ENCODE results near the gene SNAPC4.
A peak's percentile ranks its signal among the peaks of the same experiment; 100 is the strongest.

The SNAPC4 gene

DNA sequence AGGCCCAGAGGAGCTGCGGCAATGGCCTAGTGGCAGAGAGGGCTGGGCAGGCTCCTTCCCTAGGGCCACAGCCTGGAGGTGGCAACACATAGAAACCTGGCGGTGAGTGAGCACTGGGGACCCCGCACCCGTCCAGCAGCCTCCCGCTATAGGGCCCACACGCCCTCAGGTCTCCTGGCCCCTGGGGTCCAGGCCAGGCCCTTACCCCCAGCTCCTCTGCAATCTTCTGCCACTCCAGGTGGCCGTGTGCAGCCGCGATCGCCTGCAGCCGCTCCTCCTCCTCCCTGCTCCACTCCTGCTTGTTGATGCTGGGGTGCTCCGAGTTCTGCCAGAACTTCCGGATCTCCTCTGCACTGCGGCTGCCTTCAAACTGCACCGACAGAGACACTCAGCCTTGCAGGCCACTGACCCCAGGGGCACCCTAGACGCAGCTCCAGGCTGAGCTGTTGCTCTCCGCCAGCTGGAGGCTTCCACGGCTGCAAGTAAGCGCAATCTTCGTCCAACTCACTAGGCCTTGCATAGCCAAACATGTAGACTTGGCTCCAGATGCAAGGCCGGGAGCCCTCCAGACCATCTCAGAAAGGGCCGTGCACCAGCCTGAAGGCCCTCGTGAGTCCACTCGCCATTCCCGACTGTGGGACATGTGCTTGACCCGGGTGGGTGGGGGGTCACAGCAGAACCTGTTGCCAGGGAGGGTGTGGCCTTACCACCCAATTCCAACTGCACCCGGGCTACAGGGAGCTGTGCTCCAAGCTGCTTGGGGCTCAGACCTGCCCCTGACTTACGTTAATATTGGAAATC, 8.0 kb downstream of the SNAPC4 start:
- DNase-seq: no peak

DNA sequence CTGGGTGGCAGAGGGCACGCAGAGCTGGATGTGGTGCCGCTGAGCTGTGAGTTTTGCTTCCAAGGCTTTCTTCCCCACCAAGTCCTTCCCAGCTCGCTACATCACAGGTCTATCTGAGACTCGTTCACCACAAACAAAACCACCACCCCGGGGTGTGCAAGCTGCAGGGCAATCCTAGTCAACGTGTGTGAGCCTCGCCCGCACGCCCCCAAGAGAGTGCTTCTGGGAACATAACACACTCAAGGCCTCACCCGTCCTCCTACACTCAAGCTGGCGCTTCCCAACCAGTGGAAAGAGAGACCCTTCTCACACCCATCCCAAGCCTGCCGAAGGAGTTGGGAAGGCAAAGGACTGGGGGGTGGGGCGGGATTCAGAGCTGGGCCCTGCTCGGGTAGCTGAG, 10.6 kb downstream of the SNAPC4 start:
- DNase-seq: no peak

DNA sequence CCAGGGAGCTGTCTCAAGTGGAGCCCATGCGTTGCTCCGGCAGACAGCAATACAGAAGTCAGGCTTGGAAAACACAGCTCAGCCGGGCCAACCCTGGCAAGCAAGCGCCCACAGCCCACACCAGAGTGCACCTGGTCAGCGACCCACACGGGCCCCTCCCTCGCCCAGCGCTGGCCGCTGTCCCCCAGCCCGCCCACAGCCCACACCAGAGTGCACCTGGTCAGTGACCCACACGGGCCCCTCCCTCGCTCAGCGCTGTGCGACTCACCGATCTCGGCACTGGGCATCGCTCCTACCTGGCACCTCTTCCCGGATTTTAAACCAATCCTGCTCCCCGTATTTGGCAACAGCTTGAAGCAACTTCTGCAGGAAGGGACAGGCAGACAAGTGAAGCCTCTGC, 12.8 kb downstream of the SNAPC4 start:
- no peak for DNase-seq

DNA sequence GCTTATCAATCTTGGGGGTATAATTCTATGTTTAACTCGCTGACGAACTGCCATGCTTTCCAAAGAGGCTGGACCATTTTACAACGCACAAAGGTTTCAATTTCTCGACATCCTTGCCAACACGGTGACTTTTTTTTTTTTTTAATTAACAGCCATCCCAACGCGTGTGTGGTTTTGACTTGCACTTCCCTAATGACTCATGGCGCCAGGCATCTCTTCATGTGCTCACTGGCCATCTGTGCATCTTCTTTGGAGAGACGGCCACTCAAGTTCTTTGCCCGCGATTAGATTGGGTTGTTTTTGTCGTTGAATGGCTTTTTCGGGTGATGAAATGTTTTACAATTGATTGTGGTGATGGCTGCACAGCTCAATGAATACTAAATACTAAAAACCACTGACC, 14.0 kb downstream of the SNAPC4 start:
- peak; percentile 37 for DNase-seq

DNA sequence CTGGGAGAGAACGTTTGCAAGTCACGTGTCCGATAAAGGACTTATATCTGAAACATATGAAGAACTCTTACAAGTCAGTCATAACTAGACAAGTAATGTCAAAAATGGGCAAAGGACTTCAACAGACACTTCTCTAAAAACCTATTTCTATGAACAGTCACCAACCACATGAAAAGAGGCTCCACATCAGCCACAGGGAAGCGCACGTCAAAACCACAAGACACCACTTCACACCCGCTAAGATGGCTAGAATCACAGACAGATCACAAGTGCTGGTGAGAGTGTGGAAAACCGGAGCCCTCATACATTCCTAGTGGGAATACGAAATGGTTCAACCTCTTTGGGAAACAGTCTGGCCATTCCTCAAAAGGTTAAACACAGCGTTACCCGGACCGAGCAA, 15.0 kb downstream of the SNAPC4 start:
- no peak for DNase-seq

DNA sequence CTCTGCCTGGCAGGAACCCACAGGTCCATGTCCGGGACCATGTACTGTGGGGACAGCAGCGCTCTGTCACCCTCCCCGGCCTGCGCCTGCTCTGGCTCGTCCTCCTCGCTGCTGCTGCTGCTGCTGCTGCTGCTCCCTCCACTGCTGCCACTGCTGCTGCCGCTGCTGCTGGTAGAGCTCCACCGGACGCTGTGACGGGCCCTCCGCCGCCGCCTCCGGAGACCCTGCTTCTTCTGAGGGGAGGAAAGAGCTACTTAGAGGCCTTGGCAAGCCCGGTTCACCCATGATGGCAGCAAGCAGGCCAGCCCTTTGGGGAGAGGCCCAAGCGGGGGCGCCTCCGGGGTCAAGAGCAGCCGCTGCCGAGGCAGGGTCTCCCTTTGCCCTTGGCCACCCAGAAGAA, 16.5 kb downstream of the SNAPC4 start:
- DNase-seq: no peak

DNA sequence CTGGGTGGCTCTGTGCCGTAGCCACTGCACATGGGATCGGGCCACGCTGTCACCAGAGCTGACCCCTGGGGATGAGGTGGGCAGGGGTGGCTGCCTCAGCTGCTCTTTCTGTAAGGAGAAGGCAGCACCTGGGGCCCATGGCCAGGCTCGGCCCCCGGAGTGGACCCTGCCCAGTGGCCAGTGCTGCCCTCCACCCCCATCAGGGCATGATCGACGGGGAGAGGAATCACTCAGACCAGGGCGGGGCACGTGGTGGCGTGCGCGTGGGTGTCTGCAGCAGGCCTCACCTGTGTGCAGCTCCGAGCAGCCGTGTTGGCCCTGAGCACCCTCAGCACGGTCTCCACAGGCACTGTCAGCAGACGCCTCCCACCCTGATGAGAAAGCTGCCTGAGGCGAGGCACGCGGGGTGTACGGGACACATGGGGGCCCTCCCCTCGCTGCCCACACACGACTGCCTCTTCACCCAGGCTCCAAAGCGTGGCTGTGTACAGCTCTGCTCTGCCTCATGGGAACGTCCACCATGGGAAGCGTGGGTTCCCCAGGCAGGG, 17.9 kb downstream of the SNAPC4 start:
- no peak for DNase-seq

DNA sequence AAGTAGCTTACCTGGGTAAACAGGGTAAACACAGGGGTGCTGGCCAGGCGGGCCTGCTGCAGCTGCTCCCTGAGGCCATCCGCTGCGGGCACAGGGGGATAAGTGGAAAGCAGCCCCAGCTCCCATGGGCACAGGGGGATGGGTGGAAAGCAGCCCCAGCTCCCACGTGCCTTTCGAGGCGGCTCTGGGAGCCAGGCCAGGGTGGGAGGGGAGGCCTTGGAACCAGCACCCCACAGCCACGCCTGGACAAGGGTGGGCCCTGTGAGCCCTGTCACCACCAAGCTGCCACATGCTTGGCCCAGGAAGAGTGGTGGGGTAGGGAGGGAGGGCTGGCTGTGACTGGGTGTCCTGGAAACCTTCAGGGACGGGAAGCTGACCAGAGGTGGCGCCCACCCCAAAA, 18.7 kb downstream of the SNAPC4 start:
- DNase-seq: no peak

DNA sequence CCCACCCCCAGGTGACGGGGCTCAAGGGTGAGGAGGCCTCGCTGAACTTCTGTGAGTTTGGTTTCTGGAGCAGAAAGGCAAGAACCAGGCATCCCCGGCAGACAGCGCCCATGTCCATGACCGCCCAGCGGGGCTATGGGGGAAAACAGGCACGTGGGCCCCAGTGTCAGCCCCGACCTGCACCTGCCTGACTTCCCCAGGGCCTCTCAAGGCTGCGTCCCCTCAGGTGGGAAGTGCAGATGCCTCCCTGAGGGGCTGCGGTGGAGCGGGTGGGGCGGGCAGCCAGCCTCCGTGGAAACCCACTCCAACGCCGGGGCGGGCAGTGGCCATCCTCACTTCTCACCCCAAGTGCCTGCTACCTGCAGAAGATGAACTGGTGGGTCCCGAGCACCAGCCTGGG, 19.6 kb downstream of the SNAPC4 start:
- DNase-seq: no peak

DNA sequence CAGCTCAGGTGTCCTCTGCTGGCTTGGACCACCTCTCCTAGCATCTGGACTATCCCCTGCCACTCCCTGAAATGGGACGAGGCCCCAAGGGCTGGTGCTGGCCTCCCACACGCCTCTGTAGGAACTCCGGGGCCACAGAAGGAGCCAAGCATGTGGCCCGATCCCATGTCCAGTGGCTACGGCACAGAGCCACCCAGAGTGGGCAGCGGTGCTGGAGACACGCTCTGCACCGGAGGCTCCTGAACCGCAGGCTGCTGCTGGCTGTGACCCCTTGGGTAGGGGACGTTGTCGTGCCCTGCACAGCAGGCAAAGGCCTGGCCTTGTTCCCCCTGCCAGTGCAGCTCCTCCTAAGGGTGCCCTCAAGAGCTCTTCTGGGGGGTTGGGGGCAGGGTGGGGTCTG, 20.1 kb downstream of the SNAPC4 start:
- DNase-seq: no peak

DNA sequence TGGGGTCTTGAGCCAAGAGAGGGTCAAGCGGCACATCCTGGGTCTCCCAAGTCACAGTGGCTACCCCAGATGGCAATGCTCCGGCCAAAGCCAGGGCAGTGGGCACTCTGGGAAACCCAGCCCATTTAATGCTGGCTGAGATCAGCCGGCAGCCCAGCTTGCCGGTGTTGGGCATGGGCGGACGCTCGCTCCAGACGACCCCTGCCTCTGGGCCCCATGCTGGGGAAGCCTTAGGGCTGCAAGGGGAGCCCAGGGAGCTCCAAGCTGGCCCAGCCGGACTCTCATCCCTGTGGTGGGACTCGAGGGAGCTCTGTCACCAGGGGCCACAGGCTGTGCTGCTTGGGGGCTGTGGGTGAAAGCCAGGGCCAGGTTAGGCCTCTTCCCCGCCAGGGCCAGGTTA, 20.6 kb downstream of the SNAPC4 start:
- DNase-seq: no peak

DNA sequence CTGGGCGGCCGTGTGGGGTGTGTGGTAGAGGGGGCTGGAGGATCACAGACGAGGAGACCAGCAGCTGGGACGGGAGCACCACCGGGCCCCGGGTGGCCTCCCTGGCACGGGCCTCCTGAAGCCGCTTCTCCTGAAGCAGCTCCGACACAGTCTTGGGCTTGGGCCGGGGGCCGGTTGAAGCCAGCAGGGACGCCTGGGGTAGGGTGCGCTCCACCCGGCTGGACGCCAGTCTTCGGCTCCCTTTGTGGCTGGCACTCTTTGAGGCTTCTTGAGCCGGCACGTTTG, 21.0 kb downstream of the SNAPC4 start:
- DNase-seq: no peak

DNA sequence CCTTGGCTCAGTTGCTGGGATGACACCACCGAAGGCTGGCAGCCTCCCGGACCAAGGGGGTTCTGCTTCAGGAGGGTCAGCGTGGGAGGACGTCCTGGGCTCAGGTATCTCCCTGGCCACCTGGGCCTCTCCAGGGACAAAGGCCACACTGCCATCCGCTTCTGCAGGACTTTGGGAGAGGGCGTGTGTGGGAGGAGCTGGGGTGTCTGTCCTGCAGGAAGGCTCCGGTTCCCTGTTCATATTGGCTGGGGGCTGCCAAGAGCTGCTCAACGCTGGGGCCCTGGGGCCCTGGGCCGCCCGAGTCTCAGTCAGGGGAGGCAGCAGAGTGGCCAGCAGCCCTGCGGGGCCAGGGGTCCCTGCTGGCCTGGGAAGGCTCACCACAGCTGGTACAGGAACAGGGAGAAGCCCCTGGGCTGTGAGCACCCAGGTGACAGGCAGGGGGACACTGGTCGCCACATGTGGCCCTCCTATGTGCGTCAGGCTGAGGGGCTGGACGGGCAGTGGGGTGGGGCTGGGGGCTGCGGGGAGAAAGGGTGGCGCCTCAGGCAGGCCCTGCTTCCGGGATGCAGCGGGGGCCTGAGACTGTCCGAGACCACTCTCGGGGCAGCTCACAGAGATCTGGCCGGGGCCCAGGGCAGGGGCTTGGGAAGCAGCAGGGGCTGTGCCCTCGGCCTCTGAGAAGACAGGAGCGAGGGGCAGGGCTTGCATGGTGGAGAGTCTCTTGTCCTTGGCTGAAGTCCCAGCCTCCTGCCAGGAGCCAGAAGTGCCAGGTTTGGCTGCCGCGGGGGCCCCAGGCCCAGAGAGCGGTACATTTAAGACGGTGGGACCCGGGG, 21.6 kb downstream of the SNAPC4 start:
- DNase-seq: no peak

DNA sequence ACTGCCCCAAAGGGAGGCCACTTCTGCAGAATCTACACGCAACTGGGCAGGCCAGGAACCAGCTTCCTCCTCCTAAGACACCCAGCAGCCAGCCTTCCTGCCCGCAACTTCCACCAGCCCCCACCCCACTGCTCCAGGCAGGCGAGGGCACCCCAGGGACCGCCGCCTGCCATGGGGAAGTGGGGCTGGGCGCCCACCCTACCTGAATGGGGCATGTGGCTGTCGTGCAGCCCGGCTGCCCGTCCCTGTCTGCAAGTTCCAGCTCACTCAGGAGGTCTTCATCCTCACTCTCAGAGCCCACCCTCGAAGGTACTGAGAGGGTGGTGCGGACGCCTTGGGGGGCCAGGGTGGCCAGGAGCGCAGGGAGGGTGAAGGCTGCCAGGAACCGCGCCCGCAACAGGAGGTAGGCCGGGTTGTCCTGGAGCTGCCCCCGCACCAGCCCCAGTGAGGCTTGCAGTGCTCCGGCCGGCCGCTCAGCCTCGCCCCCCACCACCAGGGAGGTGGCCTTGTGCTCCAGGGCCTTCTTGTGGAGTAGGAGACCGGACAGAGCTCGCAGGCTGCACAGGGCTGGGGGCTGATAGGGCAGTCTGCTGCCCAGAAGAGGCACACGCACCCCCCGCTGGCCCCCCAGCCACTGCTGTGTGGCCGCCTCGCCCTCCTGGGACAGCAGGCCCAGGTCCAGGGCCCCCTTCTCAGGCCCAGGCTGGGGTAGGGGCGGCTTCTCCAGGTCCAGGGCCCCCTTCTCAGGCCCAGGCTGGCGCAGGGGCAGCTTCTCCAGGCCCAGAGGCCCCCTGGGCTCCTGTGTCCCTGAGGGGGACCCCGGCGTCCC, 22.4 kb downstream of the SNAPC4 start:
- DNase-seq: no peak

DNA sequence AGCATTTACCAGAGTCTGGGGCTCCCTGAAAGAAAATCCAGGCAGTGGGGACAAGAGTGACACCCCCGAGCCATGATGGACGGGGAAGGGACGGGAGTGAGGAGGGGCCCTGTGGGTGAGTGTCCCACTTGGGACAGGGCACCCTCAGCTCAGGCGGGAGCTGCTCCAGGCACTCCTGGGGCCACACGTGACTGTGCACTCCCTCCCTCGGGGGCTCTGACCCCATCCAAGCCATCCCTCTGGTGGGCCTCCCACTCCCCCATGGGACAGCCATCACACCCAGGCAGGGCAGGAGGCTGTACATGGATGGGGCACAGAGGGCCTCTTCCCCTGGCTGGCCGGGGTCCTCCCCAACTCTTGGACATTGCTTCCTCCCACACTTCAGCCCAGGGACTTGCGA, 23.5 kb downstream of the SNAPC4 start:
- DNase-seq: no peak

DNA sequence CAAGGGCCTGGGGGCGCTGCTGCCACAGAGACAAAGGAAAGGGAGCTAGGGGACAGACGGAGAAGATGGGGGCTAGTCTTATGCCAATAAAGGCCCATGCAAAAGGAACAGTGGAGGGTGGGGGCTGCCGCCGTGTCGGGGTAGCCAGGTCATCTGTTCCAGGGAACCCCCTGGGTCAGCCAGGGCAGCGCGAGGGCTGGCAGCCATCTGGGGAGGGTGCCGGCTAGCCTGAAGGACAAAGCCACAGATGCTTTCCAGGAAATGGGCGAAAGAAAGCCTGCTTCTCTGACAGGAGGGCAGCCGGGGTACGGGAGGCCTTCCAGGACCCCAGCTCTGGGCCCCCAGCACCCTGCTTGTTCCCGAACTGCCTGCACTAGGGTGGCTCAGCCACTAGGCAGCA, 24.9 kb downstream of the SNAPC4 start:
- DNase-seq: no peak

DNA sequence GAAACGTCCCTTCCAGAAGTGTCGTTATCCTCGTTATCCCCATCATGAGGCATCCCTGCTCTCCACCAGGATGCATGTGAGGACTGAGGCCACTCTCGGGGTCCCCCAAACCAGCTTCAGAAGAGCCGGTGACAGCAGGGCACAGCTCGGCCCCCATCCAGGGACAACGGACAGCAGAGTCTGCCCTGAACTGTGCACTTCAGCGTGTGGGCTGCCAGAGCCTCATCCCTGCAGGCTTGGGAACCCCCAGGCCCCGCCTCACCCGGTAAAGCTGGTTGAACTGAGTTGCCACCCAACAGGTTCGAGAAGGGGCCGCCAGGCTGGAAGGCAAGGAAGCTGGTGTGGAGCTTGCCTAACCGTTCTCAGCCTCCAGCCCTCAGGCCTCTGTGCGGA, 25.8 kb downstream of the SNAPC4 start:
- DNase-seq: no peak

DNA sequence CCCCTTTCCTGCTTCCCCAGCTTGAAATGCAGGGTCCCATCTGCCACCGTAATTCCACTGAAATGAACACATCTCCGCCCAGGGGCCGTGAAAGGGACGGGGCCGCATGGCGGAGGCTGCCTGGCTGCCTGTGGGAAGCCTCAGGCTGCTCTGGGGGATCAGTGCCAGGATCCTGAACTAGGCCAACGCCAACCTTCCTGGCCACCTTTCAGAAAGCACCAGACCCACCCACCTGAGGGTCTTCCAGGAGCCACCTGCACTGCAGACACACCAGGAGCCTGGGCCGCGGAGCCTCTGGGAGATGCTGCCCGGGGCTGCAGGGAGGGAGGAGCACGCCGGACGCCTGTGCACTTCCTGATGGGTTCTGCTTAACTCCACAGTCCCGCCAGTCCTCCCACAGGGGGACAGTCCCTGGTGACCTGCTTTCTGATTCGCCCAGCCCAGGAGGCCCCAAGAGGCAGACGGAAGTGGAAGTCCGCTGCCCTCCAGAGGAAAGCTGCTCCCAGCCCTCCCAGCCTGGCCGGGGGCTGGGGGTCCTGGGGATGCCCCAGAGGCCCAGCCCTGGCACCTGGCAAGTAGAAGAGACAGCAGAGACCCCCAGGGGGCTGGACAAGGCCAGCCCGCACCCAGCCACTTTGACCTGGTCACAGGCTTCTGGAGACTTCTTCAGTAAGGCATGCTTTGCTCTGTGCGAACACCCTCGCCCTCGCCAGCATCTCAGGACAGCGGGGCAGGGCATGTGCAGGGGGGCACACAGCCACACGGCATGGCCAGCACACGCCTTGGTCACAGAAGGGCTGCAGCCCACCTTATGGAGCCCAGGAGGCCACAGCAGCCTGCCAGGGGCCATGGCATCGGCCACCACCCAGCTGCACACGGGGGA, 26.4 kb downstream of the SNAPC4 start, which contains the start of gene CARD9:
CARD9 (minus strand) TSS at position 370 of the 883 bp plus-strand sequence. CDS start 1,591 bp downstream, outside the sequence.
- DNase-seq: peak; percentile 91

DNA sequence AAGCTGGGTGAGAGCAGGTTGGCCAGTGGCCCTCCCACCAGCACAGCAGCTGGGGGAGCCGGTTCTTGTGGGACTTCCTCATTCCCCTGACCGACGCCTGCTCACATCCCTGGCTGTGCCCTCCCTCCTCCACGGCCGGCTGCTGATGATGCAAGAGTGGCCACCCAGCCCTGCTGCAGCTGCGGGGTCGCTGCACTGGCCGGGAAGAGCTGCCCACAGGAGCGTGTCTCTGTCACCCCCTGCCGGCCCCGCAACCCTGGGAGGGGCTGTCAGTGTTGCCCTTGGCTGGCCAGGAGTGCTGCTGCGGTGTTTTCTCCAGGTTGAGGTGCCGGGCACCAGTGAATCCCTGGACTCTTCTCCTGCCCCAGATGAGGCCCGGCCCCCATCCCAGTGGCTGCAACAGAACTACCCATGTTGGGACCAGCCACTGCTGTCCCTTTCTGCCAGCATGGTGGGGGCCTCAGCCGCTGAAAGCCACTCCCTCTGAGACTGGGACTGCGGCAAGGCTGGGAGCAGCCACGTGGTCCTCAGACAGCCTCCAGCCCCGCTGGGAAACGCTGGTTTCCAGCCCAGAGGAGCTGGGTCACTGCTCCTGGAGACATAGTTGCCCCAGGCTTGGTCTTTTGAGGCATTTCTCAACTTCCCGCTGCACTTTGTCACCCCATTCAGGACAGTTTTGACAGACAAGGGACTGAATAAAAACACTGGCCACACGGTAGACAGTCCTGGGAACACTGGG, 27.2 kb downstream of the SNAPC4 start:
- peak; percentile 85 for DNase-seq

DNA sequence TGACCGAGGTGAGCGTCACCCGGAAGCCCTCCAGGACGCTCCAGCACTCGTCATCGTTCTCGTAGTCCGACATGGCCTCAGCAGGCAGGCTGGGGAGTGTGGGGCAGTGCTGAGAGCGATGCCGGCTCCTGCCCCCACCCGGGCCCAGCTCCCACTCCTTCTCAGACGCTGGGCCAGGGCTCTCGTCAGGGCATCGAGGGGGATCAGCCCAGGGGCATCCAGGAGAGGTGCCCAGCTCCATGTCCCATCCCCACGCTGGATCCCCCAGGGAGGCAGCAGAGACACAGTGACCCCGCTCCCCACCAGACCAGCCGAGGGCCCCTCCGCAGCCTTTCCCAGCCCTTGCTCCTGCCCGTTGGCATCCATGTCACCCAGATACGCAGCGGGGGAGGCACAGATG, 28.0 kb downstream of the SNAPC4 start:
- DNase-seq: no peak

DNA sequence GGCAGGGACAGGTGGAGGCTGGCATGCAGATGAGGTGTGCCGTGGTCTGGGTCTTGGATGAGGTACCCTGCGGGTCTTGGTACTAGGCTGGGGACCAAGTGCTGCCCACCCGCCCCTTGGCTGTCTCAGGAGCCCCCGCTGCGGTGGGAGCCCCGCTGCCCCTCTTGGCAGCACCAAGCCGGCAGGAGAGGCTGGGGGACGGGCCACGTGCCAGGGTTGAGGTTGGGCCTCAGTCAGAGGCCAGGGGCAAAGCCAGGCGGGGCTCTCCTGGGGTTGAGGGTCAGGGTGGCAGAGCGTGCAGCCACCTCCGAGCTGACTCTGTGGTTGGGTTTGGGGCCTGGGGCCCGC, 28.5 kb downstream of the SNAPC4 start:
- no peak for DNase-seq

Measured in inflammatory macrophage treated with lipopolysaccharide for 4 hours (primary cell).